GM13977 (cell line): ENCODE results near the gene ME3.

ENCODE experiments used
- DNase-seq: peaks from one replicate; pipeline ENCODE4 v3.0.0; 2012; ENCODE audit warnings: low spot score
- in situ Hi-C: fragments of 300-500 bp; cut with MboI; formaldehyde crosslinking; loops from one replicate; pipeline ENCODE4 v1.12.0; 2022; ENCODE audit warnings: low sequenced_read_pairs, low pct_unique_long_range_greater_than_20kb, mixed read lengths, inconsistent platforms; ENCODE audit not compliant: unreplicated experiment
- TF ChIP-seq, protein P1 (sequence below): IDR thresholded peaks from 2 replicates; pipeline ENCODE4 v1.5.1; 2012; ENCODE audit warnings: mild to moderate bottlenecking, control low read depth; ENCODE audit not compliant: insufficient read depth; ENCODE audit errors: extremely low read depth, missing control alignments

The ME3 gene

DNA sequence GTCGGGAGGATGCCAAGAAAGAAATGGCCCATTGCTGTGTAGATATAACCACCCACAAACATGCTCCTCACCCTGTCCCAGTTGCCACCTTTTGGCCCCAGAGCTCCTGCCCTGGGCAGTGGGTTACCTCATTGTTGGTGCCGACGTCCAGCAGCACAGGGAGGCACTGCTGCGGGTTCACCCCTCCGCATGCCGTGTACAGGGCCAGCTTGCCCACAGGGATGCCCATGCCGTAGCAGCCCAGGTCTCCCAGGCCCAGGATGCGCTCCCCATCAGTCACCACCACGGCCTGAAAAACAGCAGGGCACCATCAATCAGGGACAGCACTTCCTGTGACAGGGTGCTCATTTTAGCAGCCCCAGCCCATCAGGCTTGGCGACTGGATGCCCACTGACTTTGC, 174.6 kb downstream of the ME3 start:
- TF ChIP-seq, protein P1, sequence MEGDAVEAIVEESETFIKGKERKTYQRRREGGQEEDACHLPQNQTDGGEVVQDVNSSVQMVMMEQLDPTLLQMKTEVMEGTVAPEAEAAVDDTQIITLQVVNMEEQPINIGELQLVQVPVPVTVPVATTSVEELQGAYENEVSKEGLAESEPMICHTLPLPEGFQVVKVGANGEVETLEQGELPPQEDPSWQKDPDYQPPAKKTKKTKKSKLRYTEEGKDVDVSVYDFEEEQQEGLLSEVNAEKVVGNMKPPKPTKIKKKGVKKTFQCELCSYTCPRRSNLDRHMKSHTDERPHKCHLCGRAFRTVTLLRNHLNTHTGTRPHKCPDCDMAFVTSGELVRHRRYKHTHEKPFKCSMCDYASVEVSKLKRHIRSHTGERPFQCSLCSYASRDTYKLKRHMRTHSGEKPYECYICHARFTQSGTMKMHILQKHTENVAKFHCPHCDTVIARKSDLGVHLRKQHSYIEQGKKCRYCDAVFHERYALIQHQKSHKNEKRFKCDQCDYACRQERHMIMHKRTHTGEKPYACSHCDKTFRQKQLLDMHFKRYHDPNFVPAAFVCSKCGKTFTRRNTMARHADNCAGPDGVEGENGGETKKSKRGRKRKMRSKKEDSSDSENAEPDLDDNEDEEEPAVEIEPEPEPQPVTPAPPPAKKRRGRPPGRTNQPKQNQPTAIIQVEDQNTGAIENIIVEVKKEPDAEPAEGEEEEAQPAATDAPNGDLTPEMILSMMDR = no peak
- in situ Hi-C loops = no loop called here
- no peak for DNase-seq

DNA sequence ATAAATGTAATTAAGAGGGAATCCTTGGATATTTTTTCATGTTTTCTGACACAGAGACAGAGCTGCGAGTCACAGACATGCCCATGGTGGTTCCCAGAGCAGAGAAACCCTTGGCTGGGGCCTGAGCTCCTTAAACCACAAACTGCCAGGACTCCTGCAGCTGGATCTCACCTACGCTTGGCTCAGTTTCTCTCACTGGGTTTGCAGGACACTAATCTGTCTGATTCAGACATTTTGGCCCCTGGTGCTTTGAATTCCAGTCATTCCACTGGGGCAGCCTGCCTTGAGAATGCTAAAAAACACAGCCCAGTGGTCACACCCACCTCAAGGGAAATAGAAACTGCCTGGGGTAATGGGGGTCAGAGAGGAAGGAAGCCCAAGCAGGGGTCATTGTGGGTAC, 175.1 kb downstream of the ME3 start:
- DNase-seq = no peak
- TF ChIP-seq, protein P1 = no peak
- in situ Hi-C loops = no loop called here

DNA sequence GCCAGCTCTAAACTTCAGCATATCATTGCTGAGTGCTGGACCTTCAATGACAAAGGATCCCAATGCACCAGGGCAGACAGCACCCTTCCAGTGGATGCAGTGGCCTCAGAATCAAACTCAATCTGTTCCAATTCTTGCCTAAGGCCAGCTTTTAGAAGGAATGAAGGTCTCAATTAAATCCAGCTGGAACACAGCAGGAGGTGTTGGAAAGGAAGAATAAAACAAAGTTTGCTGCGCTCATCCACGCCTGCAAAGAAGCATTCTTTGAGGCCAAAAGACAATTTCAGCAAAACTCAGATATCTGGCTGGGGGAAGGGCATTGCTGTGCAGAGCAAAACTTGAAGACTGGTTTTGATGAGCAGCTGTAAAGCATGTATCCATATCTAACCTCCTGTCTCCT, 177.1 kb downstream of the ME3 start:
- TF ChIP-seq, protein P1 = no peak
- in situ Hi-C loops = no loop called here
- DNase-seq = no peak

DNA sequence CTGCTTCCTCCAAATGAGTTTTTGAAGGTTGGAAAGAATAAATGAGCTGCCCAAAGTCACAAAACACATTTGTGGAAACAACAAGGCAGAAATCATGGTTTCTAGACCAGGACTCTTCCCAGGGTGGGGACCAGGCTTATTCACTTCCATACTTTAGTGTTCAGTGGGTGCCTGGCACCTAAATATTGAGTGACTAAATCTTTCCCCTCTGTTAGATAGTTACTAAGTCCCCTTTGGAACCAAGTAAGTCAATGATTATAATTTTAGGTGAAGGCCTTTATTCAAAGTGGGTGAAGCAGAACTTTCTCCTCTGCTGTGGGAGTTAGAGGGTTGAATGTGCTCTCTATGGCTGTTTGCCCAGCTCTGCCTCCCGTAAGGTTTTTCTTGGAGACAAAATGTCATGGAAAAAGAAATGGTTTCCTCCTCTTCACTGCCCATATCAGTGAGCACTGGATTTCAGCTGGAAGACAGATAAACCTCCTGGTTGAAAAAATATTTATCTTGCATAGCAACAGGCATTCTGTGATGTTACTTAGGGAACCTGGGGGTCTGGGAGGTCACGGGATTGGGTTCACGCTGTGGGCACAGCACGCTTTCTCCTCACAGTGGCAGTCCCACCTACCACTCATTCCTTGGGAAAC, 179.9 kb downstream of the ME3 start:
- in situ Hi-C loops = no loop called here
- TF ChIP-seq, protein P1 = no peak
- no peak for DNase-seq

DNA sequence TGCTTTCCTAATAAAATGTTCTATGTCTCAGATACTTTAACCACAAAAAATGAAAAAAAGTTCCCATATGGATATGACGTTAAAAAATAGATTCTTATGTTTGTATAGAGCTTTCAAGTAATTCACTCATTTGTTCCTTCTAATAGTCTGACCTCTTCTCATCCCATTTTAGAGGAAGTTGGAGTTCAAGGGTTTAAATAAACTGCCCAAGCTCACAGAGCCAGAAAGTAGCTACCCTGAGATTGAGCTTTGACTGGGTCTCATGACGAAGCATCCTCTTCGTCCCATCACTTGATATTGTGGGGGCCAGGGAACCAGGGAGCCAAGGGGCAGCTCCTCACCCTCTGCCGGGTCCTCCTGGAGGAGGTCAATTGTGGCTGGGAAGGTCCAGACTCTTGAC, 181.4 kb downstream of the ME3 start:
- DNase-seq = no peak
- in situ Hi-C loops = no loop called here
- TF ChIP-seq, protein P1 = no peak

DNA sequence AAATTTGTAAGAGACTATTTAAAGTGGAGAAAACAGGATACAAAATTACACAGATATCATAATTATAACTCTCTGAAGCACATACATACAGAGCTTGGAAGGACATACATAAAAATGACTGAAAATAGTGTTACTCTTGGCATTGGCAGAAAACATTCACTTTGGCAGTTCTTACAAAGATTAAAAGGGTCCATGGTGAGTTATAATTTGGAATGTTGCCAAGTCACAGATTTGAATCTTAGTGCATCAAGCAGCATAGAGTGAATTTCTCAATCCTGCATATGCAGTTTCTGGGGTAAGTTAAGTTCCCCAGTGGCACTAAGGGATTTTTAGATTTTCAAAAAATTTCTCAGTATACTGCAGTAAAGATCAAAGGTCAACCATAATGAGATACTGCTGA, 181.8 kb downstream of the ME3 start:
- no peak for DNase-seq
- in situ Hi-C loops = no loop called here
- TF ChIP-seq, protein P1 = no peak

DNA sequence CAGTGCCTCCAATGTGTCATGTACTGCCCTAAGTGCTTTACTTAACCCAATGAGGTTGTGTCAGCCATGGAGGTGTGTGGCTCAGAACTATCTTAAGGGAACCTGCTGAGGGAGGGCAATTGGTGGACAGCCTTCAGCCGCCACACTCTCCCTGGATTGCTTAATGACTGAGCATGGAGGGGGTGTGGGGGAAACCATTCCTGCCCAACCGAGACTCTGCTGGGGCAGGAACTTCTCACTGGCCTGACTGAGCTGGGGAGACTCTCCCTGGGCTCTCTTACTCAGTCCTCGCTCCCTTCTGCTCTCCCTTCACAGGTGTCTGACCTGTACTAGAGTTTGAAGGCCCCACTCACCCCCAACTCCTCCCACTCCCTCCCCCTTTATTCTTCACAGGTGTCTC, 183.0 kb downstream of the ME3 start:
- TF ChIP-seq, protein P1 = no peak
- in situ Hi-C loops = no loop called here
- DNase-seq = no peak
